ENCODE results near the gene SGMS1.

DNA sequence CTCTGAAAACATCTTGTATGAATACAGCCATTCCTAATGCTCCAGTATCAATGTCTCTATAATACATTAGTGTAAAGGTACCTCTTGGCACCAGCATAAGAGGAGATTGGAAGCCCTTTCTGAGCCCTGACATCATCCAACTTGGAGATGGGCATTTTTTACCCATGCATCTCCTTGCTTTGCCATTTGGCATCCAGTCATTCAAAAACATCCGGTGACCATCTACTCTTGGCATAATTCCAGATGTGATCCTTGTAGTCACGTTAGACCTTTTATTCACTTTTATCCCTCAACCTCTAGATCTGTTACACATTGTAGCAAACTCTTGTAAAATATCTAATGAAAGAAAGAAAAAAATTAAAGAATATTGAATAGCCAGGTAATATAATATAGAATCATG lies 17.9 kb upstream of the SGMS1 start:
- TF ChIP-seq, protein P1, sequence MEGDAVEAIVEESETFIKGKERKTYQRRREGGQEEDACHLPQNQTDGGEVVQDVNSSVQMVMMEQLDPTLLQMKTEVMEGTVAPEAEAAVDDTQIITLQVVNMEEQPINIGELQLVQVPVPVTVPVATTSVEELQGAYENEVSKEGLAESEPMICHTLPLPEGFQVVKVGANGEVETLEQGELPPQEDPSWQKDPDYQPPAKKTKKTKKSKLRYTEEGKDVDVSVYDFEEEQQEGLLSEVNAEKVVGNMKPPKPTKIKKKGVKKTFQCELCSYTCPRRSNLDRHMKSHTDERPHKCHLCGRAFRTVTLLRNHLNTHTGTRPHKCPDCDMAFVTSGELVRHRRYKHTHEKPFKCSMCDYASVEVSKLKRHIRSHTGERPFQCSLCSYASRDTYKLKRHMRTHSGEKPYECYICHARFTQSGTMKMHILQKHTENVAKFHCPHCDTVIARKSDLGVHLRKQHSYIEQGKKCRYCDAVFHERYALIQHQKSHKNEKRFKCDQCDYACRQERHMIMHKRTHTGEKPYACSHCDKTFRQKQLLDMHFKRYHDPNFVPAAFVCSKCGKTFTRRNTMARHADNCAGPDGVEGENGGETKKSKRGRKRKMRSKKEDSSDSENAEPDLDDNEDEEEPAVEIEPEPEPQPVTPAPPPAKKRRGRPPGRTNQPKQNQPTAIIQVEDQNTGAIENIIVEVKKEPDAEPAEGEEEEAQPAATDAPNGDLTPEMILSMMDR (IDR thresholded peaks at IDR 0.05; ENCODE audit: low read depth, low read length): no peak
- no peak for TF ChIP-seq EZH2phosphoT487 (IDR thresholded peaks at IDR 0.05; ENCODE audit: low read depth)
